Measurements from ENCODE around the gene MYO5A.

The MYO5A gene

DNA sequence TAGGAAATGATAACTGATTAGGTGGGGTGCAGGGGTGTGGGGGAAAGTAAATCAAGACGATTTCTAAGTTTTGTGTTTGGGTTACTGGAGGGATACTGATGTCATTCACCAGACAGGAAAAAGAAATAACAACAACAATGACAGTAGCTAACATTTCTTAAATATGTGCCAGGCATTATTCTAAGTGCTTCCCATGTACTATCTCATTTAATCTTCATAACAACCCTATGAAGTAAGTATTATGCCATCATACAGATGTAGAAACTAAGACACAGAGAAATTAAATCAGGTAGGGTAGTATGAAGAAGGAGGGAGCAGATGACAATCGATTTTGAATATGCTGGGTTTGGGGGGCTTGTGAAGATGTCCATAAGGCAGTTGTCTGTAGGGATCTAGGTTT, 13.3 kb downstream of the MYO5A start:
- TF ChIP-seq TAF1 (IDR thresholded peaks at IDR 0.05; ENCODE audit: borderline replicate concordance, insufficient read depth, low read length) (no peak), SIN3A (IDR thresholded peaks at IDR 0.05; ENCODE audit: borderline replicate concordance, insufficient read depth, low read length) (no peak), POLR2AphosphoS5 (IDR thresholded peaks at IDR 0.05; ENCODE audit: low read depth, low read length) (no peak), FOXP2 (optimal IDR thresholded peaks at IDR 0.05; ENCODE audit: borderline replicate concordance, extremely low read depth, extremely low read length, insufficient read depth) (no peak)
- TF ChIP-seq, protein P1, sequence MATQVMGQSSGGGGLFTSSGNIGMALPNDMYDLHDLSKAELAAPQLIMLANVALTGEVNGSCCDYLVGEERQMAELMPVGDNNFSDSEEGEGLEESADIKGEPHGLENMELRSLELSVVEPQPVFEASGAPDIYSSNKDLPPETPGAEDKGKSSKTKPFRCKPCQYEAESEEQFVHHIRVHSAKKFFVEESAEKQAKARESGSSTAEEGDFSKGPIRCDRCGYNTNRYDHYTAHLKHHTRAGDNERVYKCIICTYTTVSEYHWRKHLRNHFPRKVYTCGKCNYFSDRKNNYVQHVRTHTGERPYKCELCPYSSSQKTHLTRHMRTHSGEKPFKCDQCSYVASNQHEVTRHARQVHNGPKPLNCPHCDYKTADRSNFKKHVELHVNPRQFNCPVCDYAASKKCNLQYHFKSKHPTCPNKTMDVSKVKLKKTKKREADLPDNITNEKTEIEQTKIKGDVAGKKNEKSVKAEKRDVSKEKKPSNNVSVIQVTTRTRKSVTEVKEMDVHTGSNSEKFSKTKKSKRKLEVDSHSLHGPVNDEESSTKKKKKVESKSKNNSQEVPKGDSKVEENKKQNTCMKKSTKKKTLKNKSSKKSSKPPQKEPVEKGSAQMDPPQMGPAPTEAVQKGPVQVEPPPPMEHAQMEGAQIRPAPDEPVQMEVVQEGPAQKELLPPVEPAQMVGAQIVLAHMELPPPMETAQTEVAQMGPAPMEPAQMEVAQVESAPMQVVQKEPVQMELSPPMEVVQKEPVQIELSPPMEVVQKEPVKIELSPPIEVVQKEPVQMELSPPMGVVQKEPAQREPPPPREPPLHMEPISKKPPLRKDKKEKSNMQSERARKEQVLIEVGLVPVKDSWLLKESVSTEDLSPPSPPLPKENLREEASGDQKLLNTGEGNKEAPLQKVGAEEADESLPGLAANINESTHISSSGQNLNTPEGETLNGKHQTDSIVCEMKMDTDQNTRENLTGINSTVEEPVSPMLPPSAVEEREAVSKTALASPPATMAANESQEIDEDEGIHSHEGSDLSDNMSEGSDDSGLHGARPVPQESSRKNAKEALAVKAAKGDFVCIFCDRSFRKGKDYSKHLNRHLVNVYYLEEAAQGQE (IDR thresholded peaks at IDR 0.05; ENCODE audit: insufficient read depth in 1 of 2, low read depth in 2 of 2, low read length in 2 of 2): no peak

DNA sequence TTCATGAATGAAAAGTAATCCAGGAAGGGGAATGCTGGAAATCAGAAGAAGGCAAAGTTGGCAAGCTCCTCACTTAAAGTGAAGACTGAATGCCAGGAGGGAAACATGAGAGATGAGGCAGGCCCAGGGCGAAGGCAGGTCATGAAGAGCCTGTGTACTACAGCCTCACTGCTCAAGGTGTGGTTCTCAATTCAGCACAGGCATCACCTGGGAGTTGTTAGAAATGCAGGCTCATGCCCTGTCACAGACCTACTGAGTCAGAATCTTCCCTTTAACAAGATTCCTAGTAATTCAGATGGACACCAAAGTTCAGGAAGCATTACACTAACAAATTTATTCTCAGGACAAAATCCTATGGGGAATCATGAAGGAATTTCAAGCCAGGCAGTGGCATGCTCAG, 14.2 kb downstream of the MYO5A start:
- TF ChIP-seq FOXP2 (optimal IDR thresholded peaks at IDR 0.05; ENCODE audit: borderline replicate concordance, extremely low read depth, extremely low read length, insufficient read depth) (no peak), SIN3A (IDR thresholded peaks at IDR 0.05; ENCODE audit: borderline replicate concordance, insufficient read depth, low read length) (no peak), POLR2AphosphoS5 (IDR thresholded peaks at IDR 0.05; ENCODE audit: low read depth, low read length) (no peak), TAF1 (IDR thresholded peaks at IDR 0.05; ENCODE audit: borderline replicate concordance, insufficient read depth, low read length) (no peak)
- TF ChIP-seq, protein P1 (IDR thresholded peaks at IDR 0.05; ENCODE audit: insufficient read depth in 1 of 2, low read depth in 2 of 2, low read length in 2 of 2): no peak

DNA sequence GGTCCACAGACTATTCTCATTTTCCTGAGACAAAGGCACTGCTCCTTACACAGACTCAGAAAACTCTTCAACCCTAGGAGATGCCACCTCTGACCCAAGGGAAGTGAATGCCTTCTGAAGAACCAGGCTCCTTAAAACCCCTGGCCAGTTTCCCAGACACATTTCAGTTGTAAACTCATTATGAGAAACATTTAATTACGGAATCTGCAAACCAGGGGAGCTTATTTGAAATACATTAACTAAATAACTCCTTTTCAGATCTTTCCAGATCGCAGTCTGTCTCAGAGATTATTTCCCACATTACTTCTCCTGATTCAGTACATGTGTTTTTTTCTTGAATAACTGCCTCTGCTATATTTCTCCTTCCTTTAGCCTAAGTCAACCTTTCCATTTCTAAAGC, 17.6 kb downstream of the MYO5A start:
- TF ChIP-seq FOXP2 (optimal IDR thresholded peaks at IDR 0.05; ENCODE audit: borderline replicate concordance, extremely low read depth, extremely low read length, insufficient read depth) (no peak), TAF1 (IDR thresholded peaks at IDR 0.05; ENCODE audit: borderline replicate concordance, insufficient read depth, low read length) (no peak), POLR2AphosphoS5 (IDR thresholded peaks at IDR 0.05; ENCODE audit: low read depth, low read length) (no peak), SIN3A (IDR thresholded peaks at IDR 0.05; ENCODE audit: borderline replicate concordance, insufficient read depth, low read length) (no peak)
- TF ChIP-seq, protein P1 (IDR thresholded peaks at IDR 0.05; ENCODE audit: insufficient read depth in 1 of 2, low read depth in 2 of 2, low read length in 2 of 2): no peak

DNA sequence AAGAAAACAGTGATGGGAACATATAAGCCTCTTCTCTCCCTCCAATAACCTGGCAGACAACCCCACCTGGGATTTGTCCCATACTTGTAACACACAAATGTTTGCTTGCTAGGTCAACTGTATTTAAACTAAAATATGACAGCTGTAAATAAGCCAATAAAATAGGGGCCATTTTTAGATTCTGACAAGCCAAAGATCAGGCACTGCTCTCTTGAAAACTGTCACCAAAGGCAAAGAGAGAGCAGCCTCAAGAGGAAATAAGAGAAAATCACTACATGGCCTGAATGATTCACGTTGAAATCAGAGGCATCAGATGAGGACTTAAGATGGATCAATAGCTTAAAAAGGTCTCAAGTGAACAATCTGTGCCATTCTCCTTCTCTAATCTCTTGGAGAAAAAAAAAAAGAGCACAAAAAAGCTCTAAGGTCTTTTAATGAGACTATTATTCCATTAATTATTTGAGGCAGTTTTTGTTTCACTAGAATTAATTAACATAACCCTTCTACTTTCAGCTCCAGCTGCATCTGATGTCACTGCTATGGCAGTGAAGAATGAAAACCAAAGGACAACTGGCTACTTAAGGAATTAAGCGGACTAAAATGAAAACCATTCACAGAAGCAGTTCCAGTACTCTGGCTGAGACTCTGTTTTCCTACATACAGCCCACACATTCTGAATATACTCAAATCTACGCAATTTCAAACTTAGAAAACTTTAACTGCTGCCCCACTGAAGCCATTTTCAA, 19.0 kb downstream of the MYO5A start:
- no peak for TF ChIP-seq FOXP2 (optimal IDR thresholded peaks at IDR 0.05; ENCODE audit: borderline replicate concordance, extremely low read depth, extremely low read length, insufficient read depth)
- no peak for TF ChIP-seq SIN3A (IDR thresholded peaks at IDR 0.05; ENCODE audit: borderline replicate concordance, insufficient read depth, low read length)
- TF ChIP-seq, protein P1 (IDR thresholded peaks at IDR 0.05; ENCODE audit: insufficient read depth in 1 of 2, low read depth in 2 of 2, low read length in 2 of 2): no peak
- TF ChIP-seq TAF1 (IDR thresholded peaks at IDR 0.05; ENCODE audit: borderline replicate concordance, insufficient read depth, low read length): no peak
- TF ChIP-seq POLR2AphosphoS5 (IDR thresholded peaks at IDR 0.05; ENCODE audit: low read depth, low read length): no peak

Data from PFSK-1 (cell line).